ENCODE measurements around the gene SPEG. TPM values are rescaled to one million over a fixed set of nuclear protein-coding genes. Genes with fewer than 3 reads are reported as not detected.

The SPEG gene
- total RNA-seq, 1 donor from 2014 or later = 76.6 TPM

GRCh38 chr2:219461047-219461514 is 26.4 kb downstream of the SPEG start:
- DNase-seq (ENCODE audit: low spot score) = peak; percentile 74

GRCh38 chr2:219461669-219462068 is 27.0 kb downstream of the SPEG start:
- DNase-seq (ENCODE audit: low spot score) = no peak

- no peak for DNase-seq (ENCODE audit: low spot score)
Measured at GRCh38 chr2:219462349-219462748, 27.7 kb downstream of the SPEG start.

- no peak for DNase-seq (ENCODE audit: low spot score)
Measured at GRCh38 chr2:219464286-219465032, 29.8 kb downstream of the SPEG start.

DNA sequence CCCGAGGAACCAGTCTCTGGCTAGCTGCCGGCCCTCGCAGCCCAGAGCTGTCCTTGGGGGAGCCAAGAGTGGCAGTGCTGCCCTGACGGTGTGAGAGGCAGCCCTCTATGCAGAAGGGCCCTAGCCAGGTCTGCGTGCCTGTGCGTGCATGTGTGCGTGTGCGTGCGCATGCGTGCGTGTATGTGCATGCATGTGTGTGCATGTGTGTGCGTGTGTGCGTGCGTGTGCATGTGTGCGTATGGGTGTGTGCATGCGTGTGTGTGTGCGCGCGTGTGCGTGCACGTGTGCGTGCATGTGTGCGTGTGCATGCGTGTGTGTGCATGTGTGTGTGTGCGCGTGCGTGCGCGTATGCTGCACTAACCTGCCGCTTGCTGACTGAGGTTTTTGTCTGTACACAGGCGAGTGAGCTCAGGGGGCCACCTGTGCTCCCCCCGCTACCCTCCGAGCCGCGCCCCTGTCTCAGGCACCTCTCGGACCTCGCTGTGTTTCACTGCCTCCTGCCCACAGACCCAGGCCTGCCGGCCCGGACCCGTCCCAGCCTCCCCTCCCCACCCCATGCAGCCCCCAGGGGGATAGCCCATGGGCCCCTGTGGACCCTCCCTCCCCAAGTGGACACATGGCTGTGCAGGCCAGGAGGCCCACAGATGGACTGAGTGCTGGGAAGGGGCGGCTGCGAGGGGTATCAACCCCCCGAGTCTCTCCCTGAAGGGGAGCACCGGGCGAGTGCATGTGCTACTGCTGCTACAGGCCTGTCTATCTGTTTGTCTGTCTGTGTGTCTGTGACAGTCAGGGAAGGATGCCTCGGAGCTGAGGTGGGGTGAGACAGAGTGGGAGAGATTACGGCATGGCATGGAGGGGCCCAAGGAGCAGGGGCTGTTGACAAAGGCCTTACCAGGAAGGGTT is 31.3 kb downstream of the SPEG start:
- no peak for DNase-seq (ENCODE audit: low spot score)

- no peak for DNase-seq (ENCODE audit: low spot score)
Measured at GRCh38 chr2:219466816-219467735, 32.4 kb downstream of the SPEG start.

DNA sequence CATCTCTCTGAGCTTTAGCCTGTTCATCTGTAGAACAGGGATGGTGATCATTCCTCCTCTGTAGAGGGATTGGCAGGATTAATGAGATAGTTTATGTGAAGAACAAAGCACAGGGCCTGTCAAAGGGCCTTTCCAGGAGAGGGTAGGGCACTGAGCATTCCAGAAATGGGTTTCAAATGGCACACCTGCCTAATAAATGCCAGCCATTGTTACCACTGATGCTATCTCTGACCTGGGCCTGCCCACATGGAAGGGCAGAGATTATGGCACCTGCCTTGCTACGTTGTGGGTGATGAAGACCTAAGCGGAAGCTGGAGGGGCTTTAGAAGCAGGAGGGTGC is 33.1 kb downstream of the SPEG start:
- no peak for DNase-seq (ENCODE audit: low spot score)

GRCh38 chr2:219468410-219469185 is 34.0 kb downstream of the SPEG start:
- no peak for DNase-seq (ENCODE audit: low spot score)

DNA sequence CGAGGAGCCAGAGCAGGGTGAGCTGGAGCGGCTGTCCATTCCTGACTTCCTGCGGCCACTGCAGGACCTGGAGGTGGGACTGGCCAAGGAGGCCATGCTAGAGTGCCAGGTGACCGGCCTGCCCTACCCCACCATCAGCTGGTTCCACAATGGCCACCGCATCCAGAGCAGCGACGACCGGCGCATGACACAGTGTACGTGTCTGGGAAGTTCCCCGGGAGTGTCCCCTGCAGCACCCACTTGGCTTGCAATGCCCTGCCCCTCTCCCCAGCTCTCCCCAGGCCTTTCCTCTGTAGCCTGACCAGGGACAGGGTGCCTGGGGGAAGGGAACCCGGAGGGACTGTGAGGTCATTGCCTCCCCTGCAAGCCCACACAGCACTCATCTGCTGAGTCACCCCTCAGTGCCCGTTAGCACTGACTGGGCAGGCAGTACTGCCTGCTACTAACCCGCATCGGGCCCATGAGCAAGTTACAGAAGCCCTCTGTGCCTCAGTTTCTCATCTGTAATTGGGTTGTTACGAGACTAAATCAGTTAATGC is 34.6 kb downstream of the SPEG start:
- no peak for DNase-seq (ENCODE audit: low spot score)

DNA sequence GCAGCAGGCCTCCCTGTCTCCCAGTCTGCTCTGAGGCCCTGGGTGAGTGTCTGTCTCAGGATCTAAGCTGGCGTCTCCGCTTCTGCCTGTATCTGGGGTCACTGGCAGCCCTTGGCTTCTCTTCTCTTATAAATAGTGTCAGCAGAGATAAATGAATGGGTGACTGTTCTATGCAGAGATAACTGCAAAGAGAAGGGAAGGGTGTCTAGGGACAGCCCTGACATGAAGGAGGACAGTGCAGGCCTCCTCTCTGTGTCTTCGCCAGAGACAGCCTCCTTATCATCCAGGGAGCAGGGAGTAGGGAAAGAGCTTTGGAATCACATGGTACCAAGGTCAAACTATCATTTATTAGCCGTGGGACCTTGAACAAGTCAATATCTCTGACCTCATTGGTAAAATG is 35.8 kb downstream of the SPEG start:
- DNase-seq (ENCODE audit: low spot score) = no peak

GRCh38 chr2:219471476-219472371 is 37.1 kb downstream of the SPEG start:
- DNase-seq (ENCODE audit: low spot score) = no peak

- no peak for DNase-seq (ENCODE audit: low spot score)
Measured at GRCh38 chr2:219472629-219473187, 38.1 kb downstream of the SPEG start.

DNA sequence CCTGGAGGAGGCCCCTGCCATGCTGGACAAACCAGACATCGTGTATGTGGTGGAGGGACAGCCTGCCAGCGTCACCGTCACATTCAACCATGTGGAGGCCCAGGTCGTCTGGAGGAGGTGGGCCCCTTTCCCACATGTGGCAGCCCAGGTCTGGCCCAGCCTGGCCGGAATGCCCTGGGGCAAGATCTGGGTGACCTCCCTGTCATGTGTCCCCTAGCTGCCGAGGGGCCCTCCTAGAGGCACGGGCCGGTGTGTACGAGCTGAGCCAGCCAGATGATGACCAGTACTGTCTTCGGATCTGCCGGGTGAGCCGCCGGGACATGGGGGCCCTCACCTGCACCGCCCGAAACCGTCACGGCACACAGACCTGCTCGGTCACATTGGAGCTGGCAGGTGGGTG is 38.9 kb downstream of the SPEG start:
- DNase-seq (ENCODE audit: low spot score) = no peak

DNA sequence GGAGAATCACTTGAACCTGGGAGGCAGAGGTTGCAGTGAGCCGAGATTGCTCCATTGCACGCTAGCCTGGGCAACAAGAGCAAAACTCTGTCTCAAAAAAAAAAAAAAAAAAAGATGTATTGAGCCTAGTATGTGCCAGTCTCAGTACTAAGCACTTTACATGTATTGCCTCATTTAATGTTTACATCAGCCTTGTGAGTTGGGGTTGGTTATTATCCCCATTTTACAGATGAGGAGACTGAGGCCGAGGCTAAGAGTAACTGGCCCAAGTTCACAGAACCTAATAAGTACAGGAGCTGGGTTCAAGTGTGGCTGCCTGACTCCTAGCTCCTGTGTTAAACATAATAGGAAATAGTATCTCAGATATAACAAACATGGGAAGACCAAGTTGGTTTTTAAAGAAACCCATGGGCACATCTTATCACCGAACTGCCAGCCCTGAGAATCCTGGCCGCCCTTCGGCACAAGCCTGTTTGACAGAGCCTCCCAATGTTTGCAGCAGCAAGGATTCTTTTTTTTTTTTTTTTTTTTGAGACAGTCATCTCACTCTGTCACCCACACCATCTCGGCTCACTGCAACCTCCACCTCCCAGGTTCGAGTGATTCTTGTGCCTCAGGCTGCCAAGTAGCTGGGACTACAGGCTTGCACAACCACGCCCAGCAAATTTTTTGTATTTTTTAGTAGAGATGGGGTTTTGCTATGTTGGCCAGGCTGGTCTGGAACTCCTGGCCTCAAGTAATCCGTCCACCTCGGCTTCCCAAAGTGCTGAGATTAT is 39.8 kb downstream of the SPEG start:
- DNase-seq (ENCODE audit: low spot score) = no peak

- no peak for DNase-seq (ENCODE audit: low spot score)
Measured at GRCh38 chr2:219475278-219475677, 40.6 kb downstream of the SPEG start.

DNA sequence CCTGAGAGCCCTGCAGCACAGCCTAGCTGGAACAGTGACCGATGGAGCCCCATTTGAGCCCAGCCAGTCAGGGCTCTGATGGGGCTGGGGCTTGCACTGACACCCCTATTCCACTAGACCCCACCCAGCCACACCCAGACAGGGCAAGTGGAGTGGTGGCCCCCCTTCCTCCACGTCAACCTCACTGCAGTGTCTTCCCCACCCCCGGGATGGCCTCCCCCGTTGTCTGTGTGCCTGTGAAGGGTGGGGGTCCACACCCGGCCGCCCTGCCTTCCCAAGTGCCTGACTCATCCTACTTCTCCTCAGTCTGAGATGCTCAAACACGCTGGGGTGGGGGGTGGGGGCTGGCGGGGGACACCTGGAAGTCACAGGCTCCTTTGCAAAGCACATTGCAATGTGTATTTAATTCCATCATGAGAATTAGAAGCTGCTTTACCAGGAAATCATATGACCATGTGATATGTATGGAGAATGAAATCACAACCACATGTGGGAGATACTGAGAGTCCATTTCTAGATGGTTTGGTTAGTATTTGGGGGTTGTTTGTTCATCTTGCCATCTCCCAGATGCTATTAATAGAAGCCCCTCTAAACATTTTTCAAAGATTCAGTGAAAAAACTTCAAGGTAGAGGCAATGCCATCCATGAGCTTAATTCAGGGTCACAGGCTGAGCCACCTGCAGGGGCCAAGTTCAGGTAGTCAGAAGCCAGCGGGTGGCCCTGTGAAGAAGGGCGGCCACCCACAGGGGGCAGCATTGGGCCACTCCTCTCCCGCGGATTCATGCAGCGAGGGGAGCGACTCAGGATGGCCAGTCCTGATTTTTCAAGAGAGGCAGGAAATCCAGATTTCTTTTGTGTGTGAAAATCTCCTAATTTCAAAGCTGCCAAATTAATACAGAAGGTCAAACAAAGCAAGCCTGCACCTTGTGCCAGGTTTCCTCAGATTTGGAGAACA is 41.3 kb downstream of the SPEG start:
- DNase-seq (ENCODE audit: low spot score) = peak; percentile 76

GRCh38 chr2:219476652-219477151 is 42.1 kb downstream of the SPEG start:
- no peak for DNase-seq (ENCODE audit: low spot score)
